22Rv1 (cell line): ENCODE results near the gene ZKSCAN7.
"Not testable (repeated sequence)": the region's sequence is repeated elsewhere in the genome, so short reads cannot be mapped to it uniquely, and the experiment has no call there.

Experiments
- CTCF ChIP-seq: fragments of 450-650 bp; IDR thresholded peaks from 2 replicates; pipeline ENCODE4 v1.5.1; 2017; ENCODE audit warnings: mild to moderate bottlenecking
- ZFX ChIP-seq: fragments of 450-650 bp; IDR thresholded peaks from 2 replicates; pipeline ENCODE4 v1.6.1; 2017; ENCODE audit warnings: antibody characterized with exemption, borderline replicate concordance

GRCh38 chr3:44579749-44580148, 24.8 kb downstream of the ZKSCAN7 start:
- TF ChIP-seq CTCF, ZFX: not testable (repeated sequence)
